ENCODE measurements around the gene AHI1.

Gene AHI1

GRCh38 chr6:135299256-135299655, 198.3 kb downstream of the AHI1 start:
- no peak for TF ChIP-seq CTCF (IDR thresholded peaks at IDR 0.05; ENCODE audit: extremely low read depth, missing control alignments)
- no peak for DNase-seq (ENCODE audit: low spot score)

- no peak for TF ChIP-seq CTCF (IDR thresholded peaks at IDR 0.05; ENCODE audit: extremely low read depth, missing control alignments)
- DNase-seq (ENCODE audit: low spot score) = no peak
Observed at GRCh38 chr6:135298455-135298854, 199.1 kb downstream of the AHI1 start.

GRCh38 chr6:135296715-135297114, 200.8 kb downstream of the AHI1 start:
- DNase-seq (ENCODE audit: low spot score) = no peak
- TF ChIP-seq CTCF (IDR thresholded peaks at IDR 0.05; ENCODE audit: extremely low read depth, missing control alignments) = no peak

DNA sequence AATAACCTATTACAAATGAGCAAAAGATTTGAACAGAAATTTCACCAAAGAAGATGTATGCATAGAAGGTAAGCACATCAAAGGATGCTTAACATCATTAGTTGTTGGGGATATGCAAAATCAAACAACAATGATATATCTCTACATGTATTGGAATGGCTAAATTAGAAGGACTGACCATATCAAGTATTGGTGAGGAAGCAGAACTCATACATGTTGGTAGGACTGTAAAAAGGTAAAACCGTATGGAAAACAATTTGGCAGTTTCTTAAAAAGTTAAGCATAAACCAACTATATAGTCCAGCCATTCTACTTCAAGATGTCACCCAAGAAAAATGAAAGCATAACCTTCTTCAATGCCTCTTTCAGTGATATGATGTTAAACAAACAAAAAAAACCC, 202.5 kb downstream of the AHI1 start:
- no peak for DNase-seq (ENCODE audit: low spot score)
- TF ChIP-seq CTCF (IDR thresholded peaks at IDR 0.05; ENCODE audit: extremely low read depth, missing control alignments) = no peak

- TF ChIP-seq CTCF (IDR thresholded peaks at IDR 0.05; ENCODE audit: extremely low read depth, missing control alignments) = no peak
- DNase-seq (ENCODE audit: low spot score) = no peak
Observed at GRCh38 chr6:135291288-135292076, 206.1 kb downstream of the AHI1 start.

DNA sequence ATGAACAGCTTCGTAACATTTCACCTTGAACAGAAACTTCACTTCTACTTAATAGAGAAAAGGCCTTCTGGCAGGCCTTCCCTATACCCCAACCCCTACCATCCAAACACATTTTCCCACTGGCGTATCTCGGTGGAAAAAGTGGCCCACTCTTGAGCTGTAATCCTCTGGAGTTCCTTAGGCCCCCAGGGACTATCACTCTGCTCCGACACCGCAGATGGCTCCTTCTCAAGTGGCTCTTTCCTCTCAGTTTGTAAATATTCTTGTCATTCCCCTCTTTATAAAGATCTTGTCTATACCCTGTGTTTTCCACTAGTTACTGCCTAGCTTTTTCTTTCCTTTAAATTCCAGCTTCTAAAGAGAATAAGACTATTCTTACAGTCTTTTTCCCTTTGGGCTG, 207.7 kb downstream of the AHI1 start:
- DNase-seq (ENCODE audit: low spot score) = no peak
- no peak for TF ChIP-seq CTCF (IDR thresholded peaks at IDR 0.05; ENCODE audit: extremely low read depth, missing control alignments)

DNA sequence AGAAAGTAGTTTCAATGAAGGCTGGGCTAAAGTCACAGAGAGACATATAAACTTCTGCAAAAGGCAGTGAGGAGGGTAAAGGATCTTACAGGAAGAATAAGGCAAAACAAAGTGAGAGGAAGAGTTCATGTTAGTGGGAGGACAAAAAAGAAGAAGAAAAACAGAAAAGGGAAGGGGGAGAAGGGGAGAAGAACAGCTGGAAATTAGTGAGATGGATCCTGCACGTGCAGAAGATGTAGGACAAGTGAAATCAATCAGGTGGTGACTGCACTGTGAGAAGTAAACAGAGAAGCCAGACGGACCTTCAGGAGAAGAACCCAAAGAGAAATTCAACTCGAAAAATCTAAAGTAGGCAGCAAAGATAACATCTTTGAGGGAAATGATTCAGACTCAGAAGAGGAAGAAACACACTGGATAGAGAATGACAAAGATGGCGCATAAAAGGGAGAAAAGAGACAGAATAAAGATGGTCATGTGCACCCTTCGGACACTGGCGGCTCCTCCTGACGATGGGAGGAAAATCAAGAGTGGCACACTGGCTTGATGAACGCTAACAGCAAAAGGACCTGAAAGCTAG, 210.5 kb downstream of the AHI1 start:
- no peak for DNase-seq (ENCODE audit: low spot score)
- no peak for TF ChIP-seq CTCF (IDR thresholded peaks at IDR 0.05; ENCODE audit: extremely low read depth, missing control alignments)
